ENCODE measurements around the gene FN3K.

FN3K gene

DNA sequence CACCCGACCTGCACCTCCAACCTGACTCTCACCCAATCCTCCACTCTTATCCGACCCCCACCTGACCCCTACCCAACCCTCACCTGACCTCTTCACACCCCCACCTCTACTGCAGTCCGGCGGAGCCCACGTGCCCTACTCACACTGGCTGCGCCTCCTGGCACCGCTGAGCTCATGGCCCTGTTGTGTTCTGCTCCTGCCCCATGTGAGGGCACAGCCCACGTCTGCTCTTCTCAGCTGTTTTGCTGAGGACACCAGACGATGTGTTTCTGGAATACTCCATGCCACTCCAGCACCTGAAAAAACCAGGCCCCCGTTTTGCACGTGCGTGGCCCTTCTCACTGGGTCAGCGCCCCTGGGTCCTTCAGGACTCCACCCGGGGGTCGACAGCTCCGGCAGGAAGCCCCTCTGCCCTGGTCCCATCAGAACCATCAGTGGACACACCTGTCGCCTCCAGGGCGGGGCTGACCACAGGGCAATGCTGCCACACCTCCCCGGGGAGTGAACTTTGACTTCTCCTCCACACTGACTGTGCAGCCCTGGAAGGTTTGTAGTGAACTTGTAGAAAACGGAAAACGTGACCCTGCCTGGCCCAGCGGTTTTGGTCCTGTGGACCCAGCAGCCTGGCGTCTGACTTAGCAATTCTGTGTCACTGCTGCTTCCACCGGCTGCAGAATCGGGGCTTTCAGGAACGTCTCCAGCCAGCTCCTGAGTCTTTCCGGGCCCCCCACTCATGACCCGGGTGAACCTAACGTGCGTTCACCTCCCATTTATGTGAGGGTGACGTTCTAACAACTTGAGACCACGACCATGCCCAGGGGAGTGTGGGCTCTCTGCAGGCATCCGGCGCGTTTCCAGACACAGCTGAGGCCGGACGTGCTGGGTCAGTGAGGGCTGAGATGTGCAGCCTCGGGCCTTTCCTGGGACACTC is 31.2 kb upstream of the FN3K start:
- no peak for DNase-seq (ENCODE audit: low read depth, low spot score)

GRCh38 chr17:82704886-82705285 is 30.5 kb upstream of the FN3K start:
- DNase-seq (ENCODE audit: low read depth, low spot score), result no peak

- no peak for DNase-seq (ENCODE audit: low read depth, low spot score)
Measured at GRCh38 chr17:82705756-82706155, 29.7 kb upstream of the FN3K start.

GRCh38 chr17:82709024-82709675 is 26.3 kb upstream of the FN3K start:
- no peak for DNase-seq (ENCODE audit: low read depth, low spot score)

DNA sequence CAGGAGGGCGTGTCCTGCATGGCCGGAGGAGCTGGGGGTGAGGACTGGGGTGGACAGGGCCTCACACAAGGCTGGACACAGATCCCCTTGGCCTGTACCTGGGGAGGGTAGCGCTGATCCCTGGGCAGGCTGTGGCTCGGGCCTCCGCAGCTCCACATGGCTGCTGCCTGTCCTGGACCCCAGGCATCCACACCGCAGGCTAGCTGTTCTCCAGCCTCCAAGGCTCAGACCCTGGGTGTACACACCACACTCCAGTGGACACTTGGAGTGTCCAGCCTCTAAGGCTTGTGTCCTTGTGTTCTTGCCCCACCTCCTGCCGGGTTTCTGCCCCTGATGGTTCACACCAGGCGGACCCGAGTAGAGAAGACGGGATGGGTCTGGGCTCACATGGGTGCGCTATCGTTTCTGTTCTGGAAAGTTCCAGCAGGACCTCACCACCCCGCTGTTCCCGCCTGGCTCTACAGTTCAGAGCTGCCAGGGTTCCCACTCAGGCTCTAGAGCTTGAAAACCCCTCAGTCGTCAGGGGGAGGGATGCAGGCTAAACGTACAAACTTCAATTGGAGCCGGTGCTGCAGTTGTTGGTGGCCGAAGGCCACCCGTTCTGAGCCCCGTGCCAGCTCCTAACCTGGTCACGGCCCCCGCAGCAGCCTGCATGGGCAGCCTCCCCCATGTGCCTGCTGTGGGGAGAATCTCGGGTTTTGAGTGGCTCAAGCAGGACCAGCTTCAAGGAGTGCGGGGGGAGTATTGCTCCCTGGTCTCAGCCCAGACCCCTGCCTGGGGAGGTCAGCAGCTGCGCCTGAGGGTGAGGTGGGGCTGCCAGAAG is 25.5 kb upstream of the FN3K start:
- no peak for DNase-seq (ENCODE audit: low read depth, low spot score)

DNA sequence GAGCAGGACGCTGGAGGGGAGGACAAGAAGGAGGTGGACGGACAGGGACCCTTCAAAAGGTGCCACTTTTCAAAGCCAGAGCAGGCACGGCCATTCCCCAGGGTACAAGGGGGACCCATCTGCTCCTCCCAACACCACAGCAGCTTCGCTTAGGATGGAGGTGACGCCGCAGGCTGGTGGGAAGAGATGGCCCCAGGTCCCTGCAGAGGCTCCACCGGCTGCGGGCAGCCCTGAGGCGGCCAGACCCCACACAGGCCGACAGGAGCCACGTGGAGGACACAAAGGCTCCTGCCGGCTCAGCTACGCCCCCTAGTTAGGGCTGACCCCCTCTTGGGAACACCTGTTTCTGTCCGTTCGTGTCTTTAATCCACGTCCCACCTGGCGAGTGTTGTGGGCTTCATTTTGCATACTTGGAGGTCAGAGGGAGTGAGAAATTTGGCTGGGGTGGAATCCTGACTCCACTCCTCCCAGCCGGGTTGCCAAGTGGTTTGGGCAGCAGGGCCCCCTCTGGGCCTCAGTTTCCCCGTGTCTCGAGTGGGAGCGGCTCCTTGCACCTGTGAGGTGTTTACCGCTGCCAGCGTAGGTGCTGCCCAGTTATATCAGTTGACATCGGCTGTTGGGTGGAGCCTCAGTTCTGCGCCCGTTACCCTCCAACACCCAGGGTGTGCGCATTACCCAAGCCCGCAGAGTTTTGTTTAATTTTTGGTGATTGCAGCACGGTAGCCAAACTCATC is 24.7 kb upstream of the FN3K start:
- no peak for DNase-seq (ENCODE audit: low read depth, low spot score)

- no peak for DNase-seq (ENCODE audit: low read depth, low spot score)
Measured at GRCh38 chr17:82713071-82713723, 22.2 kb upstream of the FN3K start.

DNA sequence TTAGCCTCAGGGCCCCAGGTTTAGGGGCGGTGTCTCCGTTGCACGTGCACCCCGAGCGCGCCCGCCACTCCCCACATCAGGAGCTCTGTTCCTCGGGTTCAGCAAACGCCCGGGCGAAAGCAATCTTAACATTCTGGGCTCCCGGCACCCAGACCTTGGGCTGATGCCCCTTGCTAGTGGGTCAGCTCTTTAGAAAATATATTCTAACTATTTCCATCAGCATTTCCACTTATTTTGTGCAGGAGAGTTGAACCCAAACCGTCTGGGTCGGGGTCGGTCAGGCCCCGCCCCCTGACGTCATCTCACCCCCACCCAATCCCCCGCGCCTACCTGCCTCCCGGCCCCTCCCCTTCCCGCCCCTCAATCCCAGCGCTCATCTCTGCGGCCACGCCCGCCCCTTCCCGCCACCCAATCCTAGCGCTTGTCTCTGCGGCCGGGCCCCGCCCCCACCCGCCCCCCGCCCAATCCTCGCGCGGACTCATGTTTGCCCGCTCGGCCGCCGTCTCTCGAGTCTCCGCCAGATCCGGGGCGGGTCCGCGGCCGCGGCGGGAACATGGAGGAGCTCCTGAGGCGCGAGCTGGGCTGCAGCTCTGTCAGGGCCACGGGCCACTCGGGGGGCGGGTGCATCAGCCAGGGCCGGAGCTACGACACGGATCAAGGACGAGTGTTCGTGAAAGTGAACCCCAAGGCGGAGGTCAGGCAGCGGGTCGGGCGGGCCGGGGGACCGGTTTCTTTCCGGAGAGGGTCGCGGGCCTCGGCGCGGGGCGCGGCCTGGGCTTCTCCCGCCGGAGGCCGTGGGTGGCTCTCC is 19.0 kb upstream of the FN3K start, which contains the start of gene FN3KRP:
TSS of gene FN3KRP (plus strand) at position 504 of the 808 bp plus-strand sequence. CDS start at position 554, 50 bp downstream.
- peak; percentile 67 for DNase-seq (ENCODE audit: low read depth, low spot score)

DNA sequence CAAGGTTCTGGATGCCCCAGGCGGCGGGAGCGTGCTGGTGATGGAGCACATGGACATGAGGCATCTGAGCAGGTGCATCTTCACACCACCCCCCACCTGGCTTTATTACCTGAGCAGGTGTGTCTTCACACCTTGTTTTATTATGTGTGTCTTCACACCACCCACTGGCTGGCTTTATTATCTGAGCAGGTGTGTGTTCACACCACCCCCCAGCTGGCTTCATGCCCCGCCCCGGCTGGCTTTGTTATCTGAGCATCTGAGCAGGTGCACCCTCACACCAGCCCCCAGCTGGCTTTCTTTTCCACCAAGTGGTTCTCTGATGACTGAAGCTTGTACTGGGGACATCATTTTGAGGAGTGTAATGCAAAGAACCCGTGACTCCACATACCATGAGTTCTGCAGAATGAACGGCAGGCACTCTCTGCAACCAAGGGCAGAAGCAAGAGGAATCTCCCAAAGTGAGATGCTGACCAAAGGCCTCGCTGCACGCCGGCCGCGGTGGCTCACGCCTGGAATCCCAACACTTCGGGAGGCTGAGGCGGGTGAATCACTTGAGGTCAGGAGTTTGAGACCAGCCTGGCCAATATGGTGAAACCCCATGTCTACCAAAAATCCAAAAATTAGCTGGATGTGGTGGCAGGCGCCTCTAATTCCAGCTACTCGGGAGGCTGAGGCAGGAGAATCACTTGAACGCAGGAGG is 16.3 kb upstream of the FN3K start:
- DNase-seq (ENCODE audit: low read depth, low spot score), result no peak

DNA sequence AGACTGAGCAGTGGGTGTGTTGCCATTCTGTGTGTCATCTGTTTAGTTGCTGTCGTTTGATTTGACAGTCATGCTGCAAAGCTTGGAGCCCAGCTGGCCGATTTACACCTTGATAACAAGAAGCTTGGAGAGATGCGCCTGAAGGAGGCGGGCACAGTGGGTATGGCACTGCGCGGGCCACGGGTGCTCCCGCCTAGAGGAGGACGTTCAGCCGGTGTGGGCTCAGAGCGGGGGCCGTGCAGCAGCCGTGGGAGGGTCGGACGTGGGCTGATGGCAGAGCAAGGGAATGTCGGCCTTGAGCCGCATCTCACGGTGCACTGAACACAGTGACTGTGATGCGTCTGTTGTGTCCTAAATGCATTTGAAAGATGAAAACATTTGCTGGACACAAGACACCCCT is 15.2 kb upstream of the FN3K start:
- DNase-seq (ENCODE audit: low read depth, low spot score), result no peak

- DNase-seq (ENCODE audit: low read depth, low spot score), result no peak
Measured at GRCh38 chr17:82722341-82723013, 12.9 kb upstream of the FN3K start.

DNA sequence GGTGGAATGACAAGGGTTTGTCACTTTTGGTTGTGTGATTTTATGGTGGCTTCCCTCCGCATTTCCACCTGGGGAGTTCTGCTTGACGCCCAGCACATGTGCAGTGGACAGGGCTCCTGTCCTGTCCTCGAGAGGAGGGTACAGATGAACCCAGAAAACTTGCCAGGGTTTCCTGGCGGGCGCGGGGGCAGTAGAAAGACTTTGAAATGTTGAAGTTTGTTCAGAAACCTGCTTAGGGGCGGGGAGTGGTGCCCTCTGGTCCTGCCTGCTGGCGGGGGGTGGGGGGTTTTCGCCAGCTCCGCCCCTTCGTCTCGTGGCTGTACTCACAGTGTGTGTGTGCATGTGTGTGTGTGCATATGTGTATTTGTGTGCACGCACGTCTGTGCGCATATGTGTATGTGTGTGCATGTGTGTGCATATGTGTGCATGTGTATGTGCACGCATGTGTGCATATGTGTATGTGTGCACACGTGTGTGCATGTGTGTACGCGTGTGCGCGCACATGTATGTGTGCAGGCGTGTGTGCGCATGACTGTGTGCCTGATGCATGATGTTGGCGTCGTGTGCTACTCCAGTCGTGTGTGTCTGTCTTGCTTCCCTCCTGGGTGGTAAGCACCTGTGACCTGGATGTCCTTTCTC is 12.1 kb upstream of the FN3K start:
- no peak for DNase-seq (ENCODE audit: low read depth, low spot score)

DNA sequence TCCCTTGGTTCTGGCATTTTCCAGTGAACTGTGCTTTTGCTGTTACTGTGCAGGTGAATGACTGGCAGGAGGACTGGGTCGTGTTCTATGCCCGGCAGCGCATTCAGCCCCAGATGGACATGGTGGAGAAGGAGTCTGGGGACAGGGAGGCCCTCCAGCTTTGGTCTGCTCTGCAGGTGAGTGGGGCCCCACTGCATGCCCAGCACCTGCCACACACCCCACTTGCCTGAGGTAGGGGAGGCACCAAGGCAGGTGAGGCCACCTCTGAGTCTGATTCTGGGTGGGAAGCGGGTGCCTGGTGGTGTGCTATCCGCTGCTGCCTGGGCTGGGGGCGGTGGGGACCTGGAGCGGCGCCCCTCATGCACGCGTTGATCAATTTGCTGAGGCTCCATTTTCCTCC is 9.0 kb upstream of the FN3K start:
- DNase-seq (ENCODE audit: low read depth, low spot score), result no peak

DNA sequence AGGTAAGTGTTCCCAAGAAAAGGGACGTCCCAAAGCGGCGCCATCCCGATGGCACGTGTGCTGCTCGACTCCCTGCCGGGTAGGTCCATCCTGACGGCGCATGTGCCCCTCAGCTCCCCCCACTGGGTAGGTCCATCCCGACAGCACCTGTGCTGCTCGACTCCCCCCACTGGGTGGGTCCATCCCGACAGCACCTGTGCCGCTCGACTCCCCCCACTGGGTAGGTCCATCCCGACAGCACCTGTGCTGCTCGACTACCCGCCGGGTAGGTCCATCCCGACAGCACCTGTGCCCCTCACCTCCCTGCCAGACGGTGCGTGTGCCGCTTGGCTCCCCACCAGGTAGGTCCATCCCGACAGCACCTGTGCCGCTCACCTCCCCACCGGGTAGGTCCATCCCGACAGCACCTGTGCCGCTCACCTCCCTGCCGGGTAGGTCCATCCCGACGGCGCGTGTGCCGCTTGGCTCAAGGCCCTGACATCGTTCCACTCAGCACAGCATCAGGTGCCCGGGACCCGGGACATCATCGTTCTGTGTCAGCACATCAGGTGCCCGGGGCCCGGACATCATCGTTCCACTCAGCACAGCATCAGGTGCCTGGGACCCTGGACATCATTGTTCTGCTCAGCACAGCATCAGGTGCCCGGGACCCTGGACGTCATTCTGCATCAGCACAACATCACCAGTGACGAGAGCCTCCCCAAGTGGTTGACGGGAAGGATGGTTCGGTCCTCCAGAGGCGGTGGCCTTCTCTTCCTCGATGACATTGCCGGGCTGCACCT is 5.7 kb upstream of the FN3K start:
- no peak for DNase-seq (ENCODE audit: low read depth, low spot score)

- DNase-seq (ENCODE audit: low read depth, low spot score), result no peak
Measured at GRCh38 chr17:82732118-82732743, 3.2 kb upstream of the FN3K start.

DNA sequence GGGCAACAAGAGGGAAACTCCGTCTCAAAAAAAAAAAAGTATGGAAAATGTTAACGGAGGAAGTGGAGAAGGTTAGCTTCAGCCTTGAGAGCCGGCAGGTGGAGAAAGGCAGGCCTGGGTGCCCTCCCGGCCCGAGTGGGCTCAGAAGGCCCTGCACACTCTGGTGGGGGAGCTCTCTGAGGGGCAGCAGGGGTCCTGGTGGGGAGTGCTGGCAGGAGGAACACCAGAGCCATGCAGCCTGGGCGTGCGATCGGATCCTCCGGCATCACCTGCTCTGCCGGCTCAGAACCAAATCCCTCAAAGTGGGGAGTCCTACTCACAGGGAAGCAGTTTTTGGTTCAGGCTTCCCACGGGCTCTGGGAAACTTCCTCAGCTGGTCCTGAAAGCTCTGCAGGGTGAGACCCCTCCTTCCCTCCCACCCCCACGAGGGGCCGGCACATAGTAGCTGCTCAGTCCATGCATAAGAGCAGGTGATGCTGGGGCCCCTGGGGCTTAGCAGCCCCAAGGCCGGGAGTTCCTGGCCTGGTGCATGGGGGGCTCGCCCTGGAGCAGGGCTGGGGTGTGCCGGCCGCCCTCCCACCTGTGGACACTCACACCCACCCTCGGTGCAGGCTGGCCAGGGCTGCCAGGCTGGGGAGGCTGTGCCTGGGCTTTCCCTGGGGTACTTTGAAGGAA is 1.2 kb downstream of the FN3K start:
- no peak for DNase-seq (ENCODE audit: low read depth, low spot score)

Measured in ELF-1 (cell line).